HepG2 (cell line): Measurements from ENCODE around the gene ETS1. TPM values are rescaled to one million over a fixed set of nuclear protein-coding genes. Genes with fewer than 3 reads are reported as not detected.

Experiments used
- ATAC-seq: fragments of 200-7000 bp; cut with Tn5 transposase; 3 replicates; pipeline ENCODE4 v1.9.1; 2020; ENCODE audit warnings: mild to moderate bottlenecking, moderate library complexity
- BruUV-seq: library from RNA; stranded (reverse); fragments of 400-500 nt; replicated peaks from 2 replicates; lab custom pipeline; 2021; lab: Mats Ljungman, UMichigan
- CTCF ChIA-PET: fragments of 300-600 bp; formaldehyde crosslinking; extraction: SDS; loops from one replicate; lab custom pipeline; 2021; ENCODE audit warnings: low total read pairs, inconsistent platforms, low intra/inter-chr PET ratio; lab: Yijun Ruan, JAX
- POLR2A ChIA-PET: fragments of 350-600 bp; sonication (Branson Sonifier 250); formaldehyde crosslinking; loops from one replicate; lab custom pipeline; 2020; ENCODE audit warnings: antibody characterized with exemption, inconsistent platforms; lab: Yijun Ruan, JAX
- DNase-seq: peaks from one replicate; pipeline ENCODE4 v3.0.0-alpha.2; 2015; ENCODE audit warnings: low spot score
- FAIRE-seq: peaks from 3 replicates; lab custom pipeline; 2011; peaks lifted over from hg19 to GRCh38; lab: Jason Lieb, UNC
- H2AFZ ChIP-seq: one replicate; pipeline ENCODE4 v1.6.1; 2011; ENCODE audit warnings: low read length, inconsistent platforms
- H3K27ac ChIP-seq: fragments of 300-600 bp; 3 replicates; pipeline ENCODE4 v1.8.0; 2011; ENCODE audit warnings: mixed run types, mild to moderate bottlenecking, mixed read lengths, low read length, inconsistent platforms; ENCODE audit not compliant: insufficient read depth; ENCODE audit errors: extremely low read length
- H3K27me3 ChIP-seq, 2 experiments: fragments of 200-600 bp in 1 of 2; 2 replicates in 1 of 2; 3 replicates in 1 of 2; pipeline versions ENCODE4 v1.6.0 to v1.8.0; 2011; ENCODE audit warnings: low read length in 2 of 2, mild to moderate bottlenecking in 2 of 2, moderate library complexity in 2 of 2, inconsistent platforms in 1 of 2; ENCODE audit not compliant: insufficient read depth in 2 of 2, control insufficient read depth in 1 of 2
- H3K36me3 ChIP-seq, 2 experiments: fragments of 200-600 bp in 1 of 2; replicated peaks in 1 of 2; 2 replicates in 1 of 2; 3 replicates in 1 of 2; pipeline versions ENCODE4 v1.5.1 to v1.8.0; 2011; ENCODE audit warnings: low read length in 2 of 2, inconsistent platforms in 1 of 2; ENCODE audit not compliant: insufficient read depth in 2 of 2, control insufficient read depth in 1 of 2
- H3K4me1 ChIP-seq: 2 replicates; pipeline ENCODE4 v1.5.1; 2012; ENCODE audit warnings: low read length, inconsistent platforms; ENCODE audit not compliant: insufficient read depth
- H3K4me2 ChIP-seq: 2 replicates; pipeline ENCODE4 v1.6.0; 2011; ENCODE audit warnings: low read depth, low read length, inconsistent platforms
- H3K4me3 ChIP-seq, 3 experiments: fragments of 200-600 bp in 1 of 3; sonication (generic), shearing (Covaris generic) in 1 of 3; replicated peaks in 1 of 3; 2 replicates each; pipeline ENCODE4 v1.5.1; 2011 to 2016; ENCODE audit warnings: low read length in 3 of 3, inconsistent platforms in 2 of 3, low read depth in 2 of 3, mild to moderate bottlenecking in 2 of 3, control low read depth in 1 of 3, mixed read lengths in 1 of 3; ENCODE audit not compliant: insufficient read depth in 1 of 3
- H3K79me2 ChIP-seq: one replicate; pipeline ENCODE4 v1.6.1; 2011; ENCODE audit warnings: low read length, inconsistent platforms; ENCODE audit not compliant: insufficient read depth
- H3K9ac ChIP-seq: 2 replicates; pipeline ENCODE4 v1.6.0; 2011; ENCODE audit warnings: mild to moderate bottlenecking, low read depth, low read length, inconsistent platforms; ENCODE audit not compliant: insufficient read depth
- H3K9me3 ChIP-seq: 2 replicates; pipeline ENCODE4 v1.5.1; 2012; ENCODE audit warnings: mild to moderate bottlenecking, low read length
- H4K20me1 ChIP-seq: 2 replicates; pipeline ENCODE4 v1.6.0; 2011; ENCODE audit warnings: inconsistent platforms, mild to moderate bottlenecking, low read length, moderate library complexity; ENCODE audit not compliant: insufficient read depth
- ATF4 ChIP-seq, 2 experiments: fragments of 450-650 bp in 1 of 2; sonication (generic) in 1 of 2; formaldehyde crosslinking; IDR thresholded peaks; 2 replicates each; pipeline versions ENCODE4 v1.5.0 to v1.8.0; 2020 to 2022; ENCODE audit warnings: mild to moderate bottlenecking in 1 of 2, missing genetic modification reagents in 1 of 2
- ATF7 ChIP-seq, 2 experiments: fragments of 450-650 bp in 1 of 2; sonication (generic) in 1 of 2; formaldehyde crosslinking in 1 of 2; IDR thresholded peaks; 2 replicates each; pipeline versions ENCODE4 v1.4.0 to v1.6.1; 2016 to 2020; ENCODE audit warnings: antibody characterized with exemption in 1 of 2, mild to moderate bottlenecking in 1 of 2, missing genetic modification reagents in 1 of 2
- BCL6 ChIP-seq: IDR thresholded peaks from 2 replicates; pipeline ENCODE4 v1.6.1; 2016; ENCODE audit warnings: missing genetic modification reagents, missing compliant biosample characterization
- ELF4 ChIP-seq: sonication (generic); formaldehyde crosslinking; IDR thresholded peaks from 2 replicates; pipeline ENCODE4 v1.5.0; 2020; ENCODE audit warnings: missing genetic modification reagents, mild to moderate bottlenecking, moderate library complexity, borderline replicate concordance
- FOXA3 ChIP-seq: IDR thresholded peaks from 2 replicates; pipeline ENCODE4 v1.6.1; 2016; ENCODE audit warnings: missing genetic modification reagents, missing compliant biosample characterization
- GABPB1 ChIP-seq: IDR thresholded peaks from 2 replicates; pipeline ENCODE4 v1.6.1; 2016; ENCODE audit warnings: mild to moderate bottlenecking, missing genetic modification reagents, moderate library complexity, missing compliant biosample characterization
- KDM5B ChIP-seq: sonication (generic); formaldehyde crosslinking; IDR thresholded peaks from 2 replicates; pipeline ENCODE4 v1.4.0; 2020; ENCODE audit warnings: missing genetic modification reagents, mild to moderate bottlenecking, borderline replicate concordance
- NCOR1 ChIP-seq: fragments of 200-600 bp; sonication (generic); IDR thresholded peaks from 2 replicates; pipeline ENCODE4 v1.7.0; 2017; ENCODE audit warnings: antibody characterized with exemption, low read length, borderline replicate concordance
- NONO ChIP-seq, 2 experiments: fragments of 450-650 bp in 1 of 2; sonication (generic) in 1 of 2; formaldehyde crosslinking in 1 of 2; IDR thresholded peaks in 1 of 2; conservative IDR thresholded peaks in 1 of 2; 2 replicates each; pipeline versions ENCODE4 v1.6.1 to v1.8.0; 2017 to 2022; ENCODE audit warnings: mild to moderate bottlenecking in 1 of 2, missing genetic modification reagents in 1 of 2, moderate library complexity in 1 of 2
- RORA ChIP-seq: sonication (generic); formaldehyde crosslinking; IDR thresholded peaks from 2 replicates; pipeline ENCODE4 v1.5.0; 2020; ENCODE audit warnings: mild to moderate bottlenecking, missing genetic modification reagents, moderate library complexity
- ZBTB42 ChIP-seq: sonication (generic); formaldehyde crosslinking; IDR thresholded peaks from 2 replicates; pipeline ENCODE4 v1.5.0; 2020; ENCODE audit warnings: mild to moderate bottlenecking, missing genetic modification reagents
- ZNF276 ChIP-seq: sonication (generic); formaldehyde crosslinking; IDR thresholded peaks from 2 replicates; pipeline ENCODE4 v1.4.0; 2020; ENCODE audit warnings: mild to moderate bottlenecking, low read depth, missing genetic modification reagents
- ZNF484 ChIP-seq: sonication (generic); formaldehyde crosslinking; IDR thresholded peaks from 2 replicates; pipeline ENCODE4 v1.5.1; 2020; ENCODE audit warnings: mild to moderate bottlenecking, low read depth, missing genetic modification reagents, borderline replicate concordance
- ZNF710 ChIP-seq: sonication (generic); formaldehyde crosslinking; IDR thresholded peaks from 2 replicates; pipeline ENCODE4 v1.5.0; 2020; ENCODE audit warnings: mild to moderate bottlenecking, missing genetic modification reagents, borderline replicate concordance
- ZNF841 ChIP-seq: sonication (generic); formaldehyde crosslinking; IDR thresholded peaks from 2 replicates; pipeline ENCODE4 v1.8.1; 2023; ENCODE audit warnings: missing genetic modification reagents, borderline replicate concordance
- WGBS: methylation state at CpG from one replicate; pipeline ENCODE4 v1.1.6; 2017; ENCODE audit warnings: low lambda C conversion rate; 5-methylcytosine and 5-hydroxymethylcytosine counted together
- in situ Hi-C: cut with HindIII; loops from 2 replicates; pipeline ENCODE4 v1.10.0; 2017; ENCODE audit warnings: low pct_unique_long_range_greater_than_20kb; ENCODE audit not compliant: extremely low pct_ligation_motif_present
- intact Hi-C: fragments of 100-400 bp; cut with micrococcal nuclease; formaldehyde crosslinking; loops from one replicate; pipeline ENCODE4 v1.10.0; 2022; ENCODE audit not compliant: unreplicated experiment
- polyA plus RNA-seq, 8 experiments: library from polyadenylated mRNA; depleted of rRNA in 3 of 8; stranded (reverse) in 7 of 8; unstranded in 1 of 8; fragments of >200 nt; fragmentation: Illumina TruSeq in 4 of 8; extraction: Trizol in 4 of 8; gene quantifications; 2 replicates each; pipeline versions ENCODE4 v1.2.1 to v1.2.3, GENCODE V29; 2011 to 2016; ENCODE audit warnings: low read depth in 4 of 8, missing spikeins in 1 of 8, mixed read lengths in 1 of 8; ENCODE audit not compliant: insufficient read depth in 1 of 8
- total RNA-seq, 5 experiments: library from RNA; depleted of rRNA; stranded (reverse); fragments of >200 nt; fragmentation: Illumina TruSeq; extraction: Trizol; gene quantifications; 2 replicates each; pipeline ENCODE4 v1.2.3, GENCODE V29; 2016; ENCODE audit warnings: low read depth in 1 of 5
- TF ChIP-seq, protein P1 (sequence below): IDR thresholded peaks from 2 replicates; pipeline ENCODE4 v1.6.1; 2016; ENCODE audit warnings: missing compliant biosample characterization, missing genetic modification reagents, borderline replicate concordance

The ETS1 gene
- total and polyA plus RNA-seq, 2 of the 13 experiments (the other 11 are each of a cell fraction or from before 2014, with no cell fraction given) = 0.18 to 0.34 TPM

DNA sequence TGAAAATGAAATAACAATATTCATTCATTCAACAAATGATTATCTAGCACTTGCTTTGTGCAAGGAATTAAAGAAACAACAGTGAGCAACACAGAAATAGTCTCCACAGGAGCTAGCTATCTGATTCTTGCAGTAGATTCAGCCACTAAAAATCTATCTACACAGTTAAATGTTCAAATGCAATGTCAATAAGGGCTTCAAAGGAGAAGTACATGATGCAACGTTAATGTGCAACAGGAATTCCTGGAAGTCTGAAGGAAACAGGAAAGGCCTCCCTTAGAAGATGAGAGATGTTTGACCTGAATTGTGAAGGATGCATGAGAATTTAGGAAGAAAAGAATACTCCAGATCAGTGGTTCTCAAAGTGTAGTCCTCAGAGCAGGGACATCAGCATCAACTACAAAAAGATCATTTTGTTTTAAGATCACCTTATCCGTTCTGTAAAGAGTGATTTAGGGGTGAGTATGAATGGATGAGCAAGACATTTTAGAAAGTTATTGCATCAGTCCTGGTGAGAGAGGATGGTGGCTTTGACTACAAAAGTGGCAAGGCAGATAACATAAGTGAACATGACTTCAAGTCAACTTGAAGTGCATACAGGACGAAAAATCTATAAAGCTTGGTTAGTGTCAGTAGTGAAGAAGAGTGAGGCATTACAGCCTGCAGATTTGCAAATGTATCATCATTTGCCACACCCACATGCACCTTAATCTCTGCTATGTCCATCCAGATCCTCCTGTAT is 96.0 kb downstream of the ETS1 start:
- in situ Hi-C loops (no loop called here), intact Hi-C loops (no loop called here)
- ChIA-PET CTCF (no interaction called here), POLR2A (no interaction called here)
- no peaks in the 10 kb centered on the region for H3K9me3 ChIP-seq
- H4K20me1 ChIP-seq = no peaks in the 10 kb centered on the region
- no peaks in the 10 kb centered on the region; a peak in 1 of 5 replicates for H3K27me3 ChIP-seq
- WGBS = 4% methylated on average over 3 of the region's 3 CpGs
- no TSS peak for BruUV-seq
- H3K4me3 ChIP-seq = no peak overlapping the region
- FAIRE-seq = no peak
- no peak for ATAC-seq
- H3K27ac ChIP-seq = no peak overlapping the region
- no peaks in the 10 kb centered on the region for H3K36me3 ChIP-seq
- no peak overlapping the region for H2AFZ ChIP-seq
- H3K4me2 ChIP-seq = no peak overlapping the region
- H3K4me1 ChIP-seq = no peaks in the 10 kb centered on the region
- no peaks in the 10 kb centered on the region for H3K79me2 ChIP-seq
- no peak overlapping the region for H3K9ac ChIP-seq
- DNase-seq = no peak
- TF ChIP-seq ZNF276 (CRISPR knock-in tag) (no peak), NONO (IDR thresholded peaks at IDR 0.05) (no peak), NONO (CRISPR knock-in tag; conservative IDR thresholded peaks at IDR 0.05) (no peak), ATF4 (CRISPR knock-in tag; IDR thresholded peaks at IDR 0.05) (peak in 1 of 2 experiments; percentile 49; a peak in 1 of 4 replicates), GABPB1 (no peak), ZNF484 (no peak), NCOR1 (no peak), FOXA3 (CRISPR knock-in tag) (peak; percentile 53; the same call in 1 of the 2 replicates), ELF4 (no peak), BCL6 (CRISPR knock-in tag) (peak; percentile 93), ZNF841 (CRISPR knock-in tag) (no peak), ZBTB42 (no peak), KDM5B (no peak), ZNF710 (CRISPR knock-in tag) (no peak), ATF7 (IDR thresholded peaks at IDR 0.05) (no peak), ATF7 (CRISPR knock-in tag; IDR thresholded peaks at IDR 0.05) (no peak), RORA (CRISPR knock-in tag) (no peak)
- TF ChIP-seq, protein P1, sequence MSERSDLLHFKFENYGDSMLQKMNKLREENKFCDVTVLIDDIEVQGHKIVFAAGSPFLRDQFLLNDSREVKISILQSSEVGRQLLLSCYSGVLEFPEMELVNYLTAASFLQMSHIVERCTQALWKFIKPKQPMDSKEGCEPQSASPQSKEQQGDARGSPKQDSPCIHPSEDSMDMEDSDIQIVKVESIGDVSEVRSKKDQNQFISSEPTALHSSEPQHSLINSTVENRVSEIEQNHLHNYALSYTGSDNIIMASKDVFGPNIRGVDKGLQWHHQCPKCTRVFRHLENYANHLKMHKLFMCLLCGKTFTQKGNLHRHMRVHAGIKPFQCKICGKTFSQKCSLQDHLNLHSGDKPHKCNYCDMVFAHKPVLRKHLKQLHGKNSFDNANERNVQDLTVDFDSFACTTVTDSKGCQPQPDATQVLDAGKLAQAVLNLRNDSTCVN (CRISPR knock-in tag) = no peak
